ENCODE measurements around the gene APEH. TPM values are rescaled to one million over a fixed set of nuclear protein-coding genes. Genes with fewer than 3 reads are reported as not detected.

The APEH gene
- total RNA-seq, 2 donors from 2014 or later: 51.8 to 52.5 TPM

Other genes starting within 250 kb of the APEH start
- gene NICN1, start 245.0 kb upstream of the APEH start, total RNA-seq: 10 to 100 TPM in 1 of 2 donors, 1 to 10 TPM in 1; 7.3 to 12.5 TPM
- 10 to 100 TPM; 90.8 to 92.8 TPM for gene DAG1, start 204.1 kb upstream of the APEH start, total RNA-seq
- gene BSN, start 119.9 kb upstream of the APEH start, total RNA-seq: under 1 TPM; 0.42 to 0.48 TPM
- gene MST1, start 15.1 kb downstream of the APEH start, total RNA-seq: 1 to 10 TPM; 3.0 to 9.1 TPM
- gene RNF123, start 15.2 kb downstream of the APEH start, total RNA-seq: 10 to 100 TPM; 28.3 to 29.5 TPM
- gene AMIGO3, start 45.3 kb downstream of the APEH start, total RNA-seq: not detected
- 10 to 100 TPM; 28.8 to 29.6 TPM for gene GMPPB, start 49.6 kb downstream of the APEH start, total RNA-seq
- 10 to 100 TPM; 31.5 to 33.3 TPM for gene IP6K1, start 112.2 kb downstream of the APEH start, total RNA-seq
- under 1 TPM; 0.29 to 0.46 TPM for gene CDHR4, start 125.5 kb downstream of the APEH start, total RNA-seq
- 1 to 10 TPM; 5.6 to 5.9 TPM for gene INKA1, start 128.9 kb downstream of the APEH start, total RNA-seq
- 10 to 100 TPM; 32.1 to 56.9 TPM for gene UBA7, start 139.6 kb downstream of the APEH start, total RNA-seq
- 1 to 10 TPM; 1.5 to 2.2 TPM for gene TRAIP, start 182.2 kb downstream of the APEH start, total RNA-seq
- not detected for gene CAMKV, start 195.6 kb downstream of the APEH start, total RNA-seq
- gene MST1R, start 229.5 kb downstream of the APEH start, total RNA-seq: 1 to 10 TPM; 1.2 to 1.4 TPM